HG02623 (cell line): ENCODE data around the gene ATG2A.
A peak's percentile ranks its signal among the peaks of the same experiment; 100 is the strongest.

Experiments used
- ATAC-seq: cut with Tn5 transposase; IDR thresholded peaks from one replicate; pipeline ENCODE4 v1.9.1; 2021; ENCODE audit warnings: moderate library complexity; ENCODE audit not compliant: unreplicated experiment

The ATG2A gene

DNA sequence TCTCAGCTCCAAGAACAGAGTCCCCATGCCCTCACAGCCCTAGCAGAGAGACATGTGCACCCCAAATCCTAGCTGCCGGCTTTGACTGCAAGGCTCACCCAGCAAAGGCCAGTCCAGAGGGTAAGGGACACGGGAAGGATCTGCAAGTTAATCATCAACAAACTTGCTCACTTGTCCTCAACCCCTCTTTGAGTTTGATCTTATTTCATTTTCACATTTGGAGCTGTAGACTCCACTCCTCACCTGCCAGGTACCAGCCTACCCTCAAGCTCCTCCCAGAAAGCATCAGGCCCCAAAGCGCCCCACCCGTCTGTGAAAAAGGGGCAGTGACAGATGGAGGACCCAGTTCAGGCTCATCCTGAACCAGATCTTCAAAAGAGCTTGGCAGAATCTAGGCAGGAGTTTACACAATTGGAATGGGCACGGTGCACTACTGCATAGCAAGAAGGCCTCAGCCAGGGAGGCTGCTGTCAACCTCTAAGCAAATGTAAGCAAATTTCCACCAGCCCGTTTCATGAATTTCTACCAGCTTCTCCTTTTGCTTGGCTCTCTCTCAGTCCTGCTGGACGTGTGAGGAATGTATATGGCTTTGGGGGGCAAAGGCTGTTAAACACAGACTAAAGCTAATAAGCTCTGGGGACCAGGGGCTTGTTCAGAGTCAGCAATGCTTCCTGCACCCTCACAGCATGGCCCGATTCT, 44.1 kb downstream of the ATG2A start:
- ATAC-seq = no peak

- no peak for ATAC-seq
Observed at GRCh38 chr11:64871492-64871891, 45.5 kb downstream of the ATG2A start.

- no peak for ATAC-seq
Observed at GRCh38 chr11:64870893-64871466, 46.0 kb downstream of the ATG2A start.

GRCh38 chr11:64870176-64870892, 46.7 kb downstream of the ATG2A start:
- ATAC-seq = no peak

DNA sequence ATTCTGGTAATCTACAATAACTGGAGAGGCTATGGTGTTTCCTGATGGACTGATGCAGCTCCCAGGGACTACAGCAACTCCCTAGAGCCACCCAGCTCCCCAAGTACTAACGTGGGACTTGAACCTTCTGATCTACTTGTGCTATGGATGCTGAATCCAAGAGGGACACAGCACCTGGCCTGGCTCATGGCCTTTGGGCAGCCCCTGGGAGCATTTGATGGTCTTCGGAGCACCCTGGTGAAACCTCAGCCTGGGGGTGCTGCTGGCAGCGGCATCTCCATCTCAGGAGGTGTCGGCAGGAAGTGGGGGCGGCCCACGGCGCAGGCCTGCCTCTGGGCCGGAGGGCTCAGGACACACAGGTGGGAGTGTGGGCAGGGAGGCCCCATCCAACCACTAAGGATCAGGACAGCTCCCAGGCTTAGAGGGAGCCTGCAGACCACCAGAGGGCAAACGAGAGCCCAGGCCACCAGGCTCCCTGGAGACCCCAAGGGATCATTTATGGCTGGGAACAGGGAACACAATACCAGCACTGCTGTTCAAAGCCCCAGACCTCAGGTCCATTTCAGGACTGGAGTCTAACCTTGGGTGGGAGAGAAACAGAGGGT, 47.3 kb downstream of the ATG2A start:
- no peak for ATAC-seq

GRCh38 chr11:64868904-64869570, 48.0 kb downstream of the ATG2A start:
- ATAC-seq = no peak

GRCh38 chr11:64867748-64868462, 49.1 kb downstream of the ATG2A start:
- ATAC-seq = no peak

- no peak for ATAC-seq
Observed at GRCh38 chr11:64866173-64866491, 50.9 kb downstream of the ATG2A start.

GRCh38 chr11:64865286-64866172, 51.5 kb downstream of the ATG2A start:
- ATAC-seq = peak; percentile 36

DNA sequence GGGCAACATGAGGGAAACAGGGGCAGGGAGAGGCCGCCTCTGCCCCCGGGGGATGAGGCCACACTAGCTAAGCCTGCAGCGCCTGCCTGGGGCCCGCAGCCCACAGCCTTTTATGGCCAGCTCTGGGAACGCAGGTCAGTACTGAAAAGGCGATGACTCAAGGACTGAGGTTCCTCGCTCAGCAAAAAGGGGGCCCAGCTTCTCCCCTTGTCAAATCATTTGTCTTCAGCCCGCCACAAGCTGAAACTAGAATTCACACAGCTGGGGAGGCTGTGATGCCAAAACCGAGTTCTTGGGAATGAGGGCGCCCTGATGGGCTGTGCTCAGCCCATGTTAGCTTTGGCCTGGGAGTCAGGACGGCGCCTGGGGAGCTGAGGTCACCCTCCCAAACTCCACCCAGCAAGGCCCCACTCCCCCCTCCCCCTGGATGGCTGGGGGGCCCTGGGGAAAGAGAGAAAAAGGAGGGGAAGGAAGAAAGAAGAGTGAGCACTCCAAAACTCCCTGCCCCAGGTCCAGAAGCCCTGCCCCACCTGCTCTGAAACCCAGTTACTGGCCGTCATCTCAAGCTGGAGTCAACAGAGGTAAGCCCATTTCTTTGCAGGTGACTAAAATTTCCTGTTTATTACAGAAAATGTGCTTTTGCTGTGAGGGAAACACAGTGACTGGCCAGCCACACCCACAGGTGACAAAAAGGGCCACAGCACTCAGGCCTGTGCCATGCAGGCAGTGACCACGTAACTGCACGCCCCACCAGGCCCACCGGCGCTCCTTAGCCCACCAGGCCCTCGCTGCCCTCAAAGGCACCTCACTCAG, 52.3 kb downstream of the ATG2A start:
- ATAC-seq = peak; percentile 13

GRCh38 chr11:64864135-64864472, 52.9 kb downstream of the ATG2A start:
- ATAC-seq = no peak

GRCh38 chr11:64863391-64864060, 53.5 kb downstream of the ATG2A start:
- ATAC-seq = no peak

DNA sequence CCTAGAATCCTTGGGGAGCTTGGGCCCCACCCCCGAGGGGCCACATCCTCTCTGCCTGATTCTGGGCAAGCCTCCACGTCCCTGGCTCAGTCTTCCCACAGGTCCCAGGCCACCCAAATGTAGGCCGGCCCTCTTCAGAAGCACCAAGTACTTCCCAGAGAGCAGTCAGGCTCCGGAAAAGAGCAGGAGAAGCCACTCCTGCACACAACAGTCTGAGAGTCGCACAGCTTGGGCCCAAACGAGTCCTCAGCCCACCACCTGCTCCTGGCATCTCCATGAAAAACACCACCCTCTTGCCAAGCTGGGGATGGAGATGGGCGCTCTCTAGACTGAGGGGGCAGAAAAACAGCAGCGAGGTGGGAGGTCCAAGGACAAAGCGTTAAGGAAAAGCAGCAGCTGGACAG, 54.0 kb downstream of the ATG2A start:
- no peak for ATAC-seq

DNA sequence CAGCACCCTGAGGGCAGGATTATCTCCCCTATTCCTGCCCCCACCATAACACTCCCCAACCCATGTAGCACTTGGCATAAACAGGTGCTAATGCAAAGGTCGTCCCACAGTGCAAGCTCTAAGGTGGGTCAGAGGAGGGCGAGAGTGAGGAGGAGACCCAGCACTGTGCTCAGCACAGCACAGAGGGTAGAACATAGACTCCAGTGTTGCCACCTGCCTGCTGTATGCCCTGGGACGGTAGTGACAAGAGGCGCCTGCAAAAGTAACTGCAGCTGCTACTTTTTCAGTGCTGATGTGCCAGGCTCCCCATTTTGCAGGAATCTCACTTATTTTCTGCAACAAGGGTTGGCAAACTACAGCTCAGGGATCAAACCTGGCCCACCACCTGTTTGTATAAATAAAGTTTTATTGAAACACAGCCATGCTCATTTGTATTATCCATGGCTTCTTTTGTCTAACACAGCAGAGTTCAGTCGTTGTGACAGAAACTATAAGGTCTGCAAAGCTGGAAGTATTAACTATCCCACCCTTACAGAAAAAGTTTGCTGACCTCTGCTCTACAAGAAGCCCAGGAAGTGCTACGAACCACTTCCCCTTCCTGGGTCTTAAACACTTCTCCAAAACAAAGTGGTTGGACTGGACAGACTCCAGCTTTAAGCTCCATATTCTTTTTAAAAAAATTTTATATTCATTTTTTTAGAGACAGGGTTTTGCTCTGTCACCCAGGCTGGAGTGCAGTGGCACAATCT, 55.6 kb downstream of the ATG2A start:
- ATAC-seq = no peak

- peak; percentile 62 for ATAC-seq
Observed at GRCh38 chr11:64859542-64860414, 57.2 kb downstream of the ATG2A start.

DNA sequence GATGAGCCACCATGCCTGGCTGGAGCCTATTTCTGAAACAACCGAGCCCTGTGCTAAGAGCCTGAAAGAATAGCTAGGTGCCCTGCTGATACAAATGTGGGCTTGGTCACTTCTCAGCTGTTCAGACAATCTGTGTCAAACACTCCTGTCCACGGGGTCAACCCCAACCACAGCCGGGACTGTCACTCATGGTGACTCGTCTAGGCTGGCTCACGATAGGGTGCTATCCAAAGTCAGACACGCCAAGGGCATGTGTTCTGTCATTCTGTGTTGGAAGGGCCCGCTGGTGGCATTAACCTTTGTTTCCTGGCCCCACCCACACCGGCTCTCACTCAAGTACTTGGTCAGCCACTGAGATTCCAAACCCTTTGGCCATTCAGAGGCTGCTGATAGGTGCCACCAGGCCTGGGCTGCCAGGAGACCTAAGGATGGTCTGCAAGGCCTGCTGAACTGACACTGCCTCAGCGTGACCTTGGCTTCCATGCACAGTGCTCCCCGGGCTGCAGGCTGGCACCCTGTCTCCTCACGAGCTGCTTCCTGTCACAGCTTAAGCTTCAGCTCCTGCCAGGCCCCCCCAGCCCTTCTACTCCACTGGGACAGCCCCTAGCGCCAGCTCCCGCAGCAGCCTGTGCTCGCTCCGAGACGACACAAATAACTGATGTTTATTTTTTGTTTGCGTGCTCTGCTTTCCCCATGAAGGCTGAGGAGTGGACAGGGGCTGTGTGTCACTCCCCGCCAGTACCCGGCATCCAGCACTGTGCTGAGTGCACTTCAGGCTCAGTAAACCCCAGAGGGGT, 58.3 kb downstream of the ATG2A start:
- no peak for ATAC-seq
